ENCODE data around the gene SIPA1L3. TPM values are rescaled to one million over a fixed set of nuclear protein-coding genes. Genes with fewer than 3 reads are reported as not detected.

Gene SIPA1L3
- total and polyA plus RNA-seq, 2 of the 13 experiments (the other 11 are each of a cell fraction or from before 2014, with no cell fraction given) = 5.5 to 7.7 TPM

DNA sequence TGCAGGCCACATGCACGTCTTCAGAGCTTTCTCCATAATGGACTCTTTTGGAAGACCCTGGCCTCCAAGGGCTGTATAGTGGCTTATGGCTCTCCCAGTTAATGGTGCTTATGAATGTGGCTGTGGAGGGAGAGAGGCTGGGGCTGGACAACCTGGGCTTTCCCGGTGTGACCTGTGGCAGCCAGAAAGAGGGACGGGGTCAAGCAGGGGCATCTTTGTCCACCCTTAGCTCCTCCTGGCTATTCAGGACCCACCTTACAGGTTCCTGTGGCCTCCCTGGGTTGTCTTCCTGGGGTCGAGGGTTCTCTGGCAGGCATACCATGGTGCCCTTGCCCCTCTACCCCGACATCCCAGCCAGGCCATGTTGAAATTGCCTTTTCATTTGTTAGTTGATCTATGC, 75.6 kb downstream of the SIPA1L3 start (continued):
- TF ChIP-seq, protein P1, sequence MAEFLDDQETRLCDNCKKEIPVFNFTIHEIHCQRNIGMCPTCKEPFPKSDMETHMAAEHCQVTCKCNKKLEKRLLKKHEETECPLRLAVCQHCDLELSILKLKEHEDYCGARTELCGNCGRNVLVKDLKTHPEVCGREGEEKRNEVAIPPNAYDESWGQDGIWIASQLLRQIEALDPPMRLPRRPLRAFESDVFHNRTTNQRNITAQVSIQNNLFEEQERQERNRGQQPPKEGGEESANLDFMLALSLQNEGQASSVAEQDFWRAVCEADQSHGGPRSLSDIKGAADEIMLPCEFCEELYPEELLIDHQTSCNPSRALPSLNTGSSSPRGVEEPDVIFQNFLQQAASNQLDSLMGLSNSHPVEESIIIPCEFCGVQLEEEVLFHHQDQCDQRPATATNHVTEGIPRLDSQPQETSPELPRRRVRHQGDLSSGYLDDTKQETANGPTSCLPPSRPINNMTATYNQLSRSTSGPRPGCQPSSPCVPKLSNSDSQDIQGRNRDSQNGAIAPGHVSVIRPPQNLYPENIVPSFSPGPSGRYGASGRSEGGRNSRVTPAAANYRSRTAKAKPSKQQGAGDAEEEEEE (CRISPR knock-in tag; IDR thresholded peaks at IDR 0.05; ENCODE audit: borderline replicate concordance) = no peak
- TF ChIP-seq WIZ (CRISPR knock-in tag; IDR thresholded peaks at IDR 0.05) (no peak), POGK (CRISPR knock-in tag; conservative IDR thresholded peaks at IDR 0.05) (no peak)

GRCh38 chr19:37983153-37983552, 76.1 kb downstream of the SIPA1L3 start:
- H3K27ac ChIP-seq (ENCODE audit: extremely low read length, insufficient read depth, low read length) = no peak overlapping the region
- no peaks in the 10 kb centered on the region for H4K20me1 ChIP-seq (ENCODE audit: insufficient read depth, low read length)
- H3K27me3 ChIP-seq (ENCODE audit: control insufficient read depth in 1 of 2, insufficient read depth in 2 of 2, low read length in 2 of 2) = no peaks in the 10 kb centered on the region
- FAIRE-seq (no peak), DNase-seq (ENCODE audit: low spot score) (no peak), ATAC-seq (no peak)
- H3K36me3 ChIP-seq (replicated peaks in 1 of 2; ENCODE audit: control insufficient read depth in 1 of 2, insufficient read depth in 2 of 2, low read length in 2 of 2) = no peaks in the 10 kb centered on the region
- no peak overlapping the region for H3K4me2 ChIP-seq (ENCODE audit: low read depth, low read length)
- in situ Hi-C loops (cut with HindIII; ENCODE audit: extremely low pct_ligation_motif_present, low pct_unique_long_range_greater_than_20kb) = no loop called here
- peaks cover 8% of the 10 kb centered on the region for H3K79me2 ChIP-seq (ENCODE audit: insufficient read depth, low read length)
- no TSS peak for BruUV-seq (replicated peaks)
- H3K4me3 ChIP-seq (replicated peaks in 1 of 3; ENCODE audit: insufficient read depth in 1 of 3, low read depth in 2 of 3, low read length in 3 of 3) = no peak overlapping the region
- TF ChIP-seq RARA (CRISPR knock-in tag; IDR thresholded peaks at IDR 0.05) = no peak
- TF ChIP-seq ZNF629 (CRISPR knock-in tag; conservative IDR thresholded peaks at IDR 0.05) = peak; percentile 61; the same call in 1 of the 2 replicates
- TF ChIP-seq, protein P2, sequence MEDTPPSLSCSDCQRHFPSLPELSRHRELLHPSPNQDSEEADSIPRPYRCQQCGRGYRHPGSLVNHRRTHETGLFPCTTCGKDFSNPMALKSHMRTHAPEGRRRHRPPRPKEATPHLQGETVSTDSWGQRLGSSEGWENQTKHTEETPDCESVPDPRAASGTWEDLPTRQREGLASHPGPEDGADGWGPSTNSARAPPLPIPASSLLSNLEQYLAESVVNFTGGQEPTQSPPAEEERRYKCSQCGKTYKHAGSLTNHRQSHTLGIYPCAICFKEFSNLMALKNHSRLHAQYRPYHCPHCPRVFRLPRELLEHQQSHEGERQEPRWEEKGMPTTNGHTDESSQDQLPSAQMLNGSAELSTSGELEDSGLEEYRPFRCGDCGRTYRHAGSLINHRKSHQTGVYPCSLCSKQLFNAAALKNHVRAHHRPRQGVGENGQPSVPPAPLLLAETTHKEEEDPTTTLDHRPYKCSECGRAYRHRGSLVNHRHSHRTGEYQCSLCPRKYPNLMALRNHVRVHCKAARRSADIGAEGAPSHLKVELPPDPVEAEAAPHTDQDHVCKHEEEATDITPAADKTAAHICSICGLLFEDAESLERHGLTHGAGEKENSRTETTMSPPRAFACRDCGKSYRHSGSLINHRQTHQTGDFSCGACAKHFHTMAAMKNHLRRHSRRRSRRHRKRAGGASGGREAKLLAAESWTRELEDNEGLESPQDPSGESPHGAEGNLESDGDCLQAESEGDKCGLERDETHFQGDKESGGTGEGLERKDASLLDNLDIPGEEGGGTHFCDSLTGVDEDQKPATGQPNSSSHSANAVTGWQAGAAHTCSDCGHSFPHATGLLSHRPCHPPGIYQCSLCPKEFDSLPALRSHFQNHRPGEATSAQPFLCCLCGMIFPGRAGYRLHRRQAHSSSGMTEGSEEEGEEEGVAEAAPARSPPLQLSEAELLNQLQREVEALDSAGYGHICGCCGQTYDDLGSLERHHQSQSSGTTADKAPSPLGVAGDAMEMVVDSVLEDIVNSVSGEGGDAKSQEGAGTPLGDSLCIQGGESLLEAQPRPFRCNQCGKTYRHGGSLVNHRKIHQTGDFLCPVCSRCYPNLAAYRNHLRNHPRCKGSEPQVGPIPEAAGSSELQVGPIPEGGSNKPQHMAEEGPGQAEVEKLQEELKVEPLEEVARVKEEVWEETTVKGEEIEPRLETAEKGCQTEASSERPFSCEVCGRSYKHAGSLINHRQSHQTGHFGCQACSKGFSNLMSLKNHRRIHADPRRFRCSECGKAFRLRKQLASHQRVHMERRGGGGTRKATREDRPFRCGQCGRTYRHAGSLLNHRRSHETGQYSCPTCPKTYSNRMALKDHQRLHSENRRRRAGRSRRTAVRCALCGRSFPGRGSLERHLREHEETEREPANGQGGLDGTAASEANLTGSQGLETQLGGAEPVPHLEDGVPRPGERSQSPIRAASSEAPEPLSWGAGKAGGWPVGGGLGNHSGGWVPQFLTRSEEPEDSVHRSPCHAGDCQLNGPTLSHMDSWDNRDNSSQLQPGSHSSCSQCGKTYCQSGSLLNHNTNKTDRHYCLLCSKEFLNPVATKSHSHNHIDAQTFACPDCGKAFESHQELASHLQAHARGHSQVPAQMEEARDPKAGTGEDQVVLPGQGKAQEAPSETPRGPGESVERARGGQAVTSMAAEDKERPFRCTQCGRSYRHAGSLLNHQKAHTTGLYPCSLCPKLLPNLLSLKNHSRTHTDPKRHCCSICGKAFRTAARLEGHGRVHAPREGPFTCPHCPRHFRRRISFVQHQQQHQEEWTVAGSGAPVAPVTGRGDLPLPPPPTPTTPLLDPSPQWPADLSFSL (CRISPR knock-in tag; IDR thresholded peaks at IDR 0.05) = no peak
- H3K9ac ChIP-seq (ENCODE audit: insufficient read depth, low read depth, low read length) = no peak overlapping the region
- no peak overlapping the region for H2AFZ ChIP-seq (ENCODE audit: low read length)
- ChIA-PET POLR2A (no interaction called here), CTCF (ENCODE audit: low intra/inter-chr PET ratio, low total read pairs) (no interaction called here)
- peaks cover 38% of the 10 kb centered on the region for H3K4me1 ChIP-seq (ENCODE audit: insufficient read depth, low read length)
- H3K9me3 ChIP-seq (ENCODE audit: low read length) = no peaks in the 10 kb centered on the region
- intact Hi-C loops (cut with micrococcal nuclease; ENCODE audit: unreplicated experiment) = no loop called here
- 87% methylated on average over 10 of the region's 10 CpGs for WGBS (ENCODE audit: low lambda C conversion rate)
